Measurements from ENCODE around the gene NBPF1.
"Not testable (repeated sequence)": the region's sequence is repeated elsewhere in the genome, so short reads cannot be mapped to it uniquely, and the experiment has no call there.

The NBPF1 gene

GRCh38 chr1:16621681-16622315 lies 8.4 kb upstream of the NBPF1 start:
- DNase-seq = not testable (repeated sequence)

GRCh38 chr1:16621300-16621658 lies 7.9 kb upstream of the NBPF1 start:
- DNase-seq = no peak

- DNase-seq = not testable (repeated sequence)
Observed at GRCh38 chr1:16619803-16620501, 6.6 kb upstream of the NBPF1 start.

- DNase-seq = no peak
Observed at GRCh38 chr1:16618719-16619118, 5.4 kb upstream of the NBPF1 start.

GRCh38 chr1:16617778-16618580 lies 4.6 kb upstream of the NBPF1 start:
- no peak for DNase-seq

- no peak for DNase-seq
Observed at GRCh38 chr1:16617114-16617631, 3.8 kb upstream of the NBPF1 start.

- DNase-seq = no peak
Observed at GRCh38 chr1:16615253-16616252, 2.2 kb upstream of the NBPF1 start.

- DNase-seq = no peak
Observed at GRCh38 chr1:16614361-16615252, 1.2 kb upstream of the NBPF1 start.

GRCh38 chr1:16612332-16613172 lies 812 bp downstream of the NBPF1 start:
- DNase-seq = peak; percentile 85

GRCh38 chr1:16611981-16612331 lies 1.4 kb downstream of the NBPF1 start:
- DNase-seq = not testable (repeated sequence)

GRCh38 chr1:16611164-16611563 lies 2.2 kb downstream of the NBPF1 start:
- DNase-seq = not testable (repeated sequence)

GRCh38 chr1:16610553-16610952 lies 2.8 kb downstream of the NBPF1 start:
- DNase-seq = not testable (repeated sequence)

- not testable (repeated sequence) for DNase-seq
Observed at GRCh38 chr1:16609761-16610160, 3.6 kb downstream of the NBPF1 start.

GRCh38 chr1:16608838-16609560 lies 4.4 kb downstream of the NBPF1 start:
- no peak for DNase-seq

GRCh38 chr1:16607853-16608815 lies 5.2 kb downstream of the NBPF1 start:
- DNase-seq = not testable (repeated sequence)

GRCh38 chr1:16607433-16607851 lies 5.9 kb downstream of the NBPF1 start:
- no peak for DNase-seq

- DNase-seq = not testable (repeated sequence)
Observed at GRCh38 chr1:16606666-16607432, 6.5 kb downstream of the NBPF1 start.
